Left lobe of liver (tissue), 2 donors: ENCODE data around the gene GRK6. TPM values are rescaled to one million over a fixed set of nuclear protein-coding genes. Genes with fewer than 3 reads are reported as not detected.
"Not testable (repeated sequence)": the region's sequence is repeated elsewhere in the genome, so short reads cannot be mapped to it uniquely, and the experiment has no call there.

Experiments
- ATAC-seq: fragments of 200-7000 bp; cut with Tn5 transposase; one replicate; pipeline ENCODE4 v1.9.1; 2020; ENCODE audit warnings: mild to moderate bottlenecking, moderate library complexity
- DNase-seq: peaks from one replicate; pipeline ENCODE4 v3.0.0-alpha.2; 2020; ENCODE audit warnings: low spot score
- total RNA-seq: library from RNA; stranded (reverse); gene quantifications from one replicate; pipeline ENCODE4 v1.2.1, GENCODE V29; 2021
- donor health status: DM: no; HTN: no; CAD: no; lungs with moderate emphysema.
- donor health status: DM: no; HTN: yes; CAD: no.

Gene GRK6
- total RNA-seq, 1 donor from 2014 or later = 9.8 TPM

GRCh38 chr5:177482359-177482795 is 55.9 kb downstream of the GRK6 start:
- ATAC-seq (no peak), DNase-seq (no peak)

GRCh38 chr5:177483042-177483441 is 56.6 kb downstream of the GRK6 start:
- ATAC-seq = no peak
- DNase-seq = no peak

GRCh38 chr5:177483994-177484901 is 57.8 kb downstream of the GRK6 start:
- ATAC-seq (no peak), DNase-seq (no peak)

- DNase-seq (no peak), ATAC-seq (no peak)
Measured at GRCh38 chr5:177484902-177485549, 58.5 kb downstream of the GRK6 start.

- DNase-seq, ATAC-seq: not testable (repeated sequence)
Measured at GRCh38 chr5:177485753-177486152, 59.3 kb downstream of the GRK6 start.

- ATAC-seq = no peak
- no peak for DNase-seq
Measured at GRCh38 chr5:177486256-177486655, 59.8 kb downstream of the GRK6 start.

GRCh38 chr5:177487144-177487543 is 60.7 kb downstream of the GRK6 start:
- ATAC-seq = no peak
- no peak for DNase-seq

GRCh38 chr5:177487975-177488374 is 61.5 kb downstream of the GRK6 start:
- DNase-seq = no peak
- no peak for ATAC-seq

- ATAC-seq (no peak), DNase-seq (no peak)
Measured at GRCh38 chr5:177489119-177489716, 62.7 kb downstream of the GRK6 start.

- DNase-seq (no peak), ATAC-seq (no peak)
Measured at GRCh38 chr5:177490311-177490991, 64.0 kb downstream of the GRK6 start.

- no peak for DNase-seq
Measured at GRCh38 chr5:177490992-177491391, 64.5 kb downstream of the GRK6 start.

GRCh38 chr5:177491429-177491945 is 65.0 kb downstream of the GRK6 start:
- DNase-seq (no peak), ATAC-seq (no peak)

More at GRCh38 chr5:177490992-177491391, 64.5 kb downstream of the GRK6 start:
- no peak for ATAC-seq

GRCh38 chr5:177491983-177492746 is 65.7 kb downstream of the GRK6 start:
- DNase-seq = no peak

More at GRCh38 chr5:177491983-177492746, 65.7 kb downstream of the GRK6 start:
- no peak for ATAC-seq

Other genes with a start within 250 kb of the GRK6 start
- gene RAB24, start 123.0 kb upstream of the GRK6 start, total RNA-seq = 15.3 TPM
- 68.1 TPM for gene PRELID1, start 122.9 kb upstream of the GRK6 start, total RNA-seq
- gene MXD3, start 114.8 kb upstream of the GRK6 start, total RNA-seq = 9.4 TPM
- gene LMAN2, start 75.0 kb upstream of the GRK6 start, total RNA-seq = 162 TPM
- 34.6 TPM for gene RGS14, start 68.8 kb upstream of the GRK6 start, total RNA-seq
- 3.0 TPM for gene SLC34A1, start 42.2 kb upstream of the GRK6 start, total RNA-seq
- not detected for gene PFN3, start 26.0 kb upstream of the GRK6 start, total RNA-seq
- gene F12, start 17.1 kb upstream of the GRK6 start, total RNA-seq = 292 TPM
- 0.63 TPM for gene PRR7, start 20.1 kb downstream of the GRK6 start, total RNA-seq
- gene DBN1, start 47.0 kb downstream of the GRK6 start, total RNA-seq = 1.7 TPM
- 5.3 TPM for gene PDLIM7, start 70.9 kb downstream of the GRK6 start, total RNA-seq
- 3.2 TPM for gene DOK3, start 83.2 kb downstream of the GRK6 start, total RNA-seq
- 43.2 TPM for gene DDX41, start 90.3 kb downstream of the GRK6 start, total RNA-seq
- gene FAM193B, start 127.9 kb downstream of the GRK6 start, total RNA-seq = 69.0 TPM
- 135 TPM for gene TMED9, start 165.5 kb downstream of the GRK6 start, total RNA-seq
- gene B4GALT7, start 173.5 kb downstream of the GRK6 start, total RNA-seq = 13.5 TPM